ENCODE data around the gene OR10R2.

OR10R2 gene

GRCh38 chr1:158527190-158527815 is 55.3 kb downstream of the OR10R2 start:
- DNase-seq (ENCODE audit: low read depth): no peak

All from activated T-helper 1 cell treated with Interleukin-2 at 50 U/mL for 16 hours (primary cell).